Measurements from ENCODE around the gene IRAK2. TPM values are rescaled to one million over a fixed set of nuclear protein-coding genes. Genes with fewer than 3 reads are reported as not detected.

IRAK2 gene
- total RNA-seq, 1 experiment from 2014 or later, result 25.1 TPM

- Histone ChIP-seq H3K36me3 (ENCODE audit: control insufficient read depth, insufficient read depth, low read length) (no peaks in the 10 kb centered on the region; the same call in none of the 2 replicates), H3K4me3 (ENCODE audit: low read depth in 2 of 2, low read length in 2 of 2) (peak overlapping the region; percentile 88), H3K4me1 (ENCODE audit: control insufficient read depth, insufficient read depth, low read length) (peaks cover 4% of the 10 kb centered on the region), H3K27ac (ENCODE audit: low read length) (peak overlapping the region; percentile 85), H3K9me3 (ENCODE audit: control insufficient read depth, insufficient read depth, low read depth, low read length) (no peaks in the 10 kb centered on the region; the same call in none of the 2 replicates), H3K27me3 (ENCODE audit: control insufficient read depth, insufficient read depth, low read length) (no peaks in the 10 kb centered on the region)
- no TSS peak for BruUV-seq (replicated peaks)
- in situ Hi-C loops (cut with HindIII; ENCODE audit: low pct_unique_long_range_greater_than_20kb, low sequenced_read_pairs), result loop anchor here (10.0 kb wide), 1 partner anchor 85 kb away; the partner anchor contains the start of gene IRAK2
- ChIA-PET CTCF (no interaction called here), POLR2A (no interaction called here)
- intact Hi-C loops (cut with micrococcal nuclease; ENCODE audit: unreplicated experiment), result no loop called here
- ATAC-seq (no peak), DNase-seq (ENCODE audit: low read depth, low spot score) (no peak)
- TF ChIP-seq REST (IDR thresholded peaks at IDR 0.05; ENCODE audit: insufficient read depth in 1 of 2, low read depth in 2 of 2, low read length in 1 of 2) (no peak), SIN3A (IDR thresholded peaks at IDR 0.05; ENCODE audit: borderline replicate concordance, insufficient read depth, low read depth, low read length) (no peak), POLR2AphosphoS5 (IDR thresholded peaks at IDR 0.05; ENCODE audit: low read depth, low read length) (no peak), TCF7L2 (IDR thresholded peaks at IDR 0.05; ENCODE audit: low read depth, low read length) (no peak), CTCF (IDR thresholded peaks at IDR 0.05) (no peak)
Observed at GRCh38 chr3:10249833-10250232, 85.1 kb downstream of the IRAK2 start.

- CTCF ChIA-PET, result interaction anchor here (0.5 kb wide), 1 partner anchor 683 kb away, joined by 3 read pairs; no protein-coding TSS in a partner anchor
- no TSS peak for BruUV-seq (replicated peaks)
Observed at GRCh38 chr3:10251006-10251405, 86.3 kb downstream of the IRAK2 start.

More at GRCh38 chr3:10251006-10251405, 86.3 kb downstream of the IRAK2 start:
- DNase-seq (ENCODE audit: low read depth, low spot score) (no peak), ATAC-seq (no peak)
- Histone ChIP-seq H3K4me3 (ENCODE audit: low read depth in 2 of 2, low read length in 2 of 2) (no peak overlapping the region; a peak in 1 of 4 replicates), H3K4me1 (ENCODE audit: control insufficient read depth, insufficient read depth, low read length) (peaks cover 4% of the 10 kb centered on the region), H3K27me3 (ENCODE audit: control insufficient read depth, insufficient read depth, low read length) (no peaks in the 10 kb centered on the region), H3K27ac (ENCODE audit: low read length) (no peak overlapping the region), H3K9me3 (ENCODE audit: control insufficient read depth, insufficient read depth, low read depth, low read length) (no peaks in the 10 kb centered on the region), H3K36me3 (ENCODE audit: control insufficient read depth, insufficient read depth, low read length) (no peaks in the 10 kb centered on the region; the same call in none of the 2 replicates)
- in situ Hi-C loops (cut with HindIII; ENCODE audit: low pct_unique_long_range_greater_than_20kb, low sequenced_read_pairs) (no loop called here), intact Hi-C loops (cut with micrococcal nuclease; ENCODE audit: unreplicated experiment) (no loop called here)
- POLR2A ChIA-PET, result no interaction called here
- TF ChIP-seq REST (IDR thresholded peaks at IDR 0.05; ENCODE audit: insufficient read depth in 1 of 2, low read depth in 2 of 2, low read length in 1 of 2) (no peak), CTCF (IDR thresholded peaks at IDR 0.05) (no peak), POLR2AphosphoS5 (IDR thresholded peaks at IDR 0.05; ENCODE audit: low read depth, low read length) (no peak), SIN3A (IDR thresholded peaks at IDR 0.05; ENCODE audit: borderline replicate concordance, insufficient read depth, low read depth, low read length) (no peak), TCF7L2 (IDR thresholded peaks at IDR 0.05; ENCODE audit: low read depth, low read length) (no peak)

Measured in Panc1 (cell line).